PFSK-1 (cell line): ENCODE data around the gene NLK.

ENCODE experiments used
- FOXP2 ChIP-seq: optimal IDR thresholded peaks from 2 replicates; pipeline ENCODE3; 2011; ENCODE audit warnings: borderline replicate concordance, control low read depth, inconsistent platforms; ENCODE audit not compliant: insufficient read depth; ENCODE audit errors: extremely low read length, extremely low read depth
- POLR2AphosphoS5 ChIP-seq: IDR thresholded peaks from 2 replicates; pipeline ENCODE4 v1.6.1; 2012; ENCODE audit warnings: low read depth, mild to moderate bottlenecking, control low read depth, low read length, moderate library complexity
- SIN3A ChIP-seq: IDR thresholded peaks from 2 replicates; pipeline ENCODE4 v1.6.1; 2012; ENCODE audit warnings: mild to moderate bottlenecking, low read length, moderate library complexity, borderline replicate concordance; ENCODE audit not compliant: insufficient read depth
- TAF1 ChIP-seq: IDR thresholded peaks from 2 replicates; pipeline ENCODE4 v1.6.1; 2012; ENCODE audit warnings: low read length, control low read depth, borderline replicate concordance; ENCODE audit not compliant: insufficient read depth

DNA sequence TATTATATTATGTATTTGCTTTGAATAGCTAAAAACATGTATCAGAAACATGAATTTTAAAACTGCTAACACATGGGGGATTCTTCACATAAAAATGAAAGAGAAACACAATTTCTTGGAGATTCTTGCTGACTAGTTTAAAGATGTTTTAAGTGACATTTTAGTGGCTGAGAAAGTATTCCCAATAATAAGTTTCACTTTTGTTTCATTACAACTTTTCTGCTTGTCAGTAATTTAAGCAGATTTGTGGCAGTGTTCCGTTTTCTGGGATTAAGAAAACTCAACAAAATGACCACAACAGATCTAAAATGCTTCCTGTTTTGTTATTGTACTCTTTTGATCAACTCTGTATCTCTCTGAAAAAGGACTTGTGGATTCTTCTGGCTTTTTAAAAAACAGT, 75.9 kb downstream of the NLK start:
- TF ChIP-seq SIN3A (no peak), POLR2AphosphoS5 (no peak), TAF1 (no peak), FOXP2 (no peak)
